Measurements from ENCODE around the gene ADGRF5.
"Not testable (repeated sequence)": the region's sequence is repeated elsewhere in the genome, so short reads cannot be mapped to it uniquely, and the experiment has no call there.

The ADGRF5 gene

DNA sequence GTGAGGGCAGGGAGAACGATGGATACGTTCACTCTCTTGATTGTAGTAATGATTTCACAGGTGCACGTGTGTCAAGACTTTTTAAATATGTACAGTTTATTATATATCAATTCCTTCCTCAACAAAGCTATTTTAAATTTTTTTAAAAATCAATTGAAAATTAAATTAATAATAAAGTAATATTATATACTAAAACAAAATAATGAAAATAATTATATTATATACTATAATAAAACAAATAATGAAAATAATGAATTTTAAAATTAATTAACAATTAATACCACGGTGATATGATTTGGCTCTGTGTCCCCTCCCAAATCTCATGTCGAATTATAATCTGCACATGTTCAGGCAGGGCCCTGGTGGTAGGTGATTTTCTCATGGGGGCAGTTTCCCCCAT, 42.7 kb downstream of the ADGRF5 start:
- DNase-seq (ENCODE audit: insufficient read length, low spot score) (no peak), FAIRE-seq (no peak)
- TF ChIP-seq POU2F2 (IDR thresholded peaks at IDR 0.05; ENCODE audit: low read depth, low read length) (no peak), PAX5 (IDR thresholded peaks at IDR 0.05; ENCODE audit: insufficient read depth, low read length, severe bottlenecking) (no peak), SPI1 (IDR thresholded peaks at IDR 0.05; ENCODE audit: low read depth, low read length) (no peak), POLR2A (IDR thresholded peaks at IDR 0.05; ENCODE audit: low read depth, low read length) (no peak), TAF1 (IDR thresholded peaks at IDR 0.05; ENCODE audit: low read depth, low read length) (no peak), POLR2AphosphoS5 (IDR thresholded peaks at IDR 0.05; ENCODE audit: low read depth, low read length) (no peak)

DNA sequence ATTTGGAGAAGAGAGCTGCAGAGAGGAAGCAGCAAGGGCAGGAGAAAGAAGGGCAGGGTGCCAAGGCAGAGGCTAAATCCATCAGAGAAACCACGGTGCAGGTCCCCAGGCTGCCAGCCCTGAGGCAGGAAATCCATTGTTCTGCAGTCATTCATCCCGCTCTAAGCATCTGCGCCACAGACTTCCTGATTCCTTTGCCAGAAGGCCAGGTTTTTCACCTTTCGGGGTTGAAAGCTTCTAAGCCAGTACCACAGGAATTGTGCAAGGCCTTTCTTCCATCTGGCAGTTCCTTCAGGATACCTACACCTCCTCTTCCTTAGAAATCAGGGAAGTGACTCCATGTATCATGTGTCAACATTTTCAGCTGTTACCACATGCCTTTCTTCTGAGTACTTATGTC, 45.6 kb downstream of the ADGRF5 start:
- FAIRE-seq = no peak
- no peak for DNase-seq (ENCODE audit: insufficient read length, low spot score)
- TF ChIP-seq POU2F2 (IDR thresholded peaks at IDR 0.05; ENCODE audit: low read depth, low read length) (no peak), POLR2AphosphoS5 (IDR thresholded peaks at IDR 0.05; ENCODE audit: low read depth, low read length) (no peak), TAF1 (IDR thresholded peaks at IDR 0.05; ENCODE audit: low read depth, low read length) (no peak), PAX5 (IDR thresholded peaks at IDR 0.05; ENCODE audit: insufficient read depth, low read length, severe bottlenecking) (no peak), SPI1 (IDR thresholded peaks at IDR 0.05; ENCODE audit: low read depth, low read length) (no peak), POLR2A (IDR thresholded peaks at IDR 0.05; ENCODE audit: low read depth, low read length) (no peak)

DNA sequence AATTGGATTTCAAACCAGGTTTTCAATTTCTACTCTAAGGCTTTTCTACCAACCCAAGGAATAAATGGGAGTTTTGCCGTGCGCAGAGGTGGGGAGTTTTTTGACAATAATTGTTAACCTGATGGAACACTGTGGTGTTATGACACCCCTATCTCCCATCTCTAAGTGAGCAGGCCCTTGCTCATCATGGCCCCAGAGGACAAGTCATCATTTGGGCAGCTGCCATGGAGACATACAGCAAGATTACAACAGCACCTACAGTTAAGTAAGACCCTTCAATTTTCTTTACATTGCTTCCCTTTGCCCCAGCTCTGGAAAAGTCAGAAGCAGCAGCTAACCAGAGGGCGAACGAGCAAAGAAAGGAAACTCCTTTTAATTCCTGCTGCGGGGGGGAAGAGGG, 54.3 kb downstream of the ADGRF5 start:
- DNase-seq (ENCODE audit: insufficient read length, low spot score) = no peak
- no peak for FAIRE-seq
- TF ChIP-seq PAX5 (IDR thresholded peaks at IDR 0.05; ENCODE audit: insufficient read depth, low read length, severe bottlenecking) (no peak), POLR2A (IDR thresholded peaks at IDR 0.05; ENCODE audit: low read depth, low read length) (no peak), TAF1 (IDR thresholded peaks at IDR 0.05; ENCODE audit: low read depth, low read length) (no peak), POU2F2 (IDR thresholded peaks at IDR 0.05; ENCODE audit: low read depth, low read length) (no peak), SPI1 (IDR thresholded peaks at IDR 0.05; ENCODE audit: low read depth, low read length) (no peak), POLR2AphosphoS5 (IDR thresholded peaks at IDR 0.05; ENCODE audit: low read depth, low read length) (no peak)

DNA sequence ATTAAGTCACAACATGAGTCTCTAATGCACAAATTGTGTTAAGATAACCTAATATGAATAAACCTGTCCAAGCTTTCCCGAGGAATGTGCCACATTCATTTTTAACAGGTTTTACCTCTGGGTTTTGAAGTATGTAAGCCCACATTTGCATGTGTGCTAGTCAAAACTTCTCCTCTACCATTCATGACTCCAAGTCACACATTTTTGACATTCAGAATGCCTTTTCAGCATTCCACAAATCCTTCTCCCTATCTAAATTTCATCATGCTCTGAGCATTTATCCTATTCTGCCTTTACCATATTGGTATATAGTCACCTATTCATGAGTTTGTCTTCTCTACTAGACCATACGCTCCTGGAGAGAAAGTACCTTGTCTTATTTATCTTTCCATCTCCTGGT, 56.5 kb downstream of the ADGRF5 start:
- no peak for FAIRE-seq
- DNase-seq (ENCODE audit: insufficient read length, low spot score) = no peak
- no peak for TF ChIP-seq POU2F2 (IDR thresholded peaks at IDR 0.05; ENCODE audit: low read depth, low read length)
- TF ChIP-seq SPI1 (IDR thresholded peaks at IDR 0.05; ENCODE audit: low read depth, low read length) = no peak
- TF ChIP-seq TAF1 (IDR thresholded peaks at IDR 0.05; ENCODE audit: low read depth, low read length) = no peak
- TF ChIP-seq POLR2A (IDR thresholded peaks at IDR 0.05; ENCODE audit: low read depth, low read length) = no peak
- TF ChIP-seq PAX5 (IDR thresholded peaks at IDR 0.05; ENCODE audit: insufficient read depth, low read length, severe bottlenecking) = no peak
- TF ChIP-seq POLR2AphosphoS5 (IDR thresholded peaks at IDR 0.05; ENCODE audit: low read depth, low read length) = no peak

DNA sequence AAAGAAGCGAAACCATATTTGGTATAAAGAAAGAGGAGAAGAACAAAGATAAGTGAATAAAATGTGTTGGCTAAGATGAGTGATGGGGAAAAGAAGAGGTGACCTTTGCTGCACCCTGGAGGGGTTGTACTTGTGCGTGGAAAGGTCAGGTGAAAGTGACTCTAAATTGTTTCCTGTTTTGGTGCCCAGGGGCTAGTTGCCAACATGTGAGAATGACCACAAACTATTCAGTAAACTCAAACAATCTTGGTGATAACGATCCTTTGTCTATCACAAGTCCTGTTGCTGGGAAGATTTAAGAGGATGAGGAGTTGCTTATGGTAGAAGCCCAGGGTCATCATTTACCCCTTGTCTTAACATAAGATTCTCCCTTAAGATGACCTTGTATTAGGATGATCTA, 57.9 kb downstream of the ADGRF5 start:
- DNase-seq (ENCODE audit: insufficient read length, low spot score) (no peak), FAIRE-seq (no peak)
- TF ChIP-seq PAX5 (IDR thresholded peaks at IDR 0.05; ENCODE audit: insufficient read depth, low read length, severe bottlenecking) (no peak), TAF1 (IDR thresholded peaks at IDR 0.05; ENCODE audit: low read depth, low read length) (no peak), POU2F2 (IDR thresholded peaks at IDR 0.05; ENCODE audit: low read depth, low read length) (no peak), POLR2A (IDR thresholded peaks at IDR 0.05; ENCODE audit: low read depth, low read length) (no peak), POLR2AphosphoS5 (IDR thresholded peaks at IDR 0.05; ENCODE audit: low read depth, low read length) (no peak), SPI1 (IDR thresholded peaks at IDR 0.05; ENCODE audit: low read depth, low read length) (no peak)

DNA sequence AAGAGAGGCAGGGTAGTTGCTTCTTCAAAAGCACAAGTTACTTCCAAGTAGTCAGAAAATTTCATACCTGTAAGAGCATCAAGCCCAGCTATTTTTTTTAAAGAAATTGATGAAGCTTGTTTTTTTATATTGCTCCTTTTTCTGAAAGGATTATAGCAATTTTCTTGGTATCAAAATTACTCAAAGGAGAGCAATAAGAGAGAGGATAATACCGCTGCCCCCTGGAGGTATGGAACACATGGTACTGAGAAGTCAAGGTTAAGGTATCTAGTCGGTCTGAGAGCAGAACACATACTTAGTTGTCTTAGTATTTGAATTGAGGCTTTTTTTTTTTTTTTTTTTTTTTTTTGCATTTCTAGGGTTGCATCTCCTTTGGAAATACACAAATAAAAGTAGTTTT, 59.4 kb downstream of the ADGRF5 start:
- DNase-seq (ENCODE audit: insufficient read length, low spot score) = no peak
- TF ChIP-seq POLR2AphosphoS5 (IDR thresholded peaks at IDR 0.05; ENCODE audit: low read depth, low read length) (no peak), PAX5 (IDR thresholded peaks at IDR 0.05; ENCODE audit: insufficient read depth, low read length, severe bottlenecking) (no peak), TAF1 (IDR thresholded peaks at IDR 0.05; ENCODE audit: low read depth, low read length) (no peak), POU2F2 (IDR thresholded peaks at IDR 0.05; ENCODE audit: low read depth, low read length) (no peak), SPI1 (IDR thresholded peaks at IDR 0.05; ENCODE audit: low read depth, low read length) (no peak), POLR2A (IDR thresholded peaks at IDR 0.05; ENCODE audit: low read depth, low read length) (no peak)
- no peak for FAIRE-seq

DNA sequence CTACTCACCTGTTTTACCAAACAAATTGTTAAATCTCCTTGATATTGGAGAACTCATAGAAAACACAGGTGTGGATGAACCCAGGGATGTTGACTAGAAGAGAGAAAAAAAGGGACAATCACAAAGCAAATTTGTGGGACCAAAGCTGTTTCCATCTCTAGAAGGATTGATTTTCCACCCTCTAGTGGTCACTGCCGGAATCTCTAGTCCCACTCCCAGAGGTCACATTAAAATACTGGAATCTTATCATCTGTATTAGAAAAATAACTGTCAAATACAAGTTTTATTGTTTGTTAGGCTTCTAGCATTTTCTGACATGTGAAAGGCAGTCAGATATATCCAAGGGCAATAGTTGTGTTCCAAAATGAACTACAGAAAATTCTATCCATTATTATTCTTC, 65.8 kb downstream of the ADGRF5 start:
- FAIRE-seq; DNase-seq (ENCODE audit: insufficient read length, low spot score): not testable (repeated sequence)

DNA sequence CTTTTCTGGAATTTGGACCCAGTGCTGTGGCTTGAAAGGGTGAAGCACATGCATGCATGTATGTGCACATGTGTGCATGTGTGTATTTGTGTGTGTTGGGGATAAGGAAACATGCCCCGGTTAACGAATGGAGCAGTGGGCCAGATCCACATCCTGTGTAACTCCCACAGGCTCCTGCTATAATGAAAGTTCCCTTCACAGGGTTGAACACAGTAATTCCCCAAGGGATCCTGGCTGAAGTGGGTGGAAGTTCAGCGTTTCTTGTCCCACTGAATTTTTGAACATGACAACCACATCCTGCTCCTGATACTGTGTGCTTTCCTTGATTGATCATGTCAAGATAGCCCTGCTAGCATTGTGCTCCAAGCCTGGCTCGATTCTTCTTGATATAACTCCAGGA, 70.2 kb downstream of the ADGRF5 start:
- DNase-seq (ENCODE audit: insufficient read length, low spot score); FAIRE-seq: not testable (repeated sequence)

DNA sequence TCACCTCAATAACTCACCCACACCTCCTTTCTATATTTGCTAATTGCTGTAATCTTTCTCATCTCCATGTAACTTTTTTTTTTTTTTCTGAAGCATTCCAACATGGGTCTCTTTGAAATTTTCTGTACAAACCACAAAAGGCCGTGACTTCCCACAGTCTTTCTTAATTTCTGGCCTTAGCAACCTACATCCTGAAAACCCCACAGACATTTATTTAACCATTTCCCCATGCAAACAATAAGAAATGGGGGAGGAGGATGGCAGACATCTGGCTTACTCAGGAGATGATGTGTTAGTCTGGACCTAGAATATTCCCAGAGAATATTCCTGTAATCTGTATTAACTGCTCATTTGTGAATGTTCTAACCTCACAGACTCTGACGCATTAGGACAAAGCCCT, 70.9 kb downstream of the ADGRF5 start:
- no peak for DNase-seq (ENCODE audit: insufficient read length, low spot score)
- FAIRE-seq = no peak
- TF ChIP-seq TAF1 (IDR thresholded peaks at IDR 0.05; ENCODE audit: low read depth, low read length) (no peak), SPI1 (IDR thresholded peaks at IDR 0.05; ENCODE audit: low read depth, low read length) (no peak), POU2F2 (IDR thresholded peaks at IDR 0.05; ENCODE audit: low read depth, low read length) (no peak), PAX5 (IDR thresholded peaks at IDR 0.05; ENCODE audit: insufficient read depth, low read length, severe bottlenecking) (no peak), POLR2AphosphoS5 (IDR thresholded peaks at IDR 0.05; ENCODE audit: low read depth, low read length) (no peak), POLR2A (IDR thresholded peaks at IDR 0.05; ENCODE audit: low read depth, low read length) (no peak)

DNA sequence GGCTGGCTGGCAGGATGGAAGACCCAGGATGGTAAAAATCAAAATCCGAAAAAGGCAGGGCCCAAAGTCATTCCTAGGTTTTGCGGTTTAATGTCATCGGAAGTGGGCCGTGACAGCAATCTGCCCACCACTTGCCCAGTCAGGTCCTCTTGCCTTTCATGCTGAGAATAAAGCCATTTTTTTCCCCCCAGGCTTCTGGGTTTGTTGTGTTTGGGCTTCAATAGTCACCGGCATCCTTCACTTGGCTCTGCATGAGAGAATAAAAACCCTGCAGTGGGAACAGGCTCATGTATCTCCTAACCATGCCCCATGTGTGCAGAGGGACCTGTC, 72.4 kb downstream of the ADGRF5 start:
- TF ChIP-seq TAF1 (IDR thresholded peaks at IDR 0.05; ENCODE audit: low read depth, low read length) (no peak), SPI1 (IDR thresholded peaks at IDR 0.05; ENCODE audit: low read depth, low read length) (no peak), POLR2A (IDR thresholded peaks at IDR 0.05; ENCODE audit: low read depth, low read length) (no peak), PAX5 (IDR thresholded peaks at IDR 0.05; ENCODE audit: insufficient read depth, low read length, severe bottlenecking) (no peak), POU2F2 (IDR thresholded peaks at IDR 0.05; ENCODE audit: low read depth, low read length) (no peak), POLR2AphosphoS5 (IDR thresholded peaks at IDR 0.05; ENCODE audit: low read depth, low read length) (no peak)
- DNase-seq (ENCODE audit: insufficient read length, low spot score) = no peak
- no peak for FAIRE-seq
